ENCODE data around the gene TBC1D22B. TPM values are rescaled to one million over a fixed set of nuclear protein-coding genes. Genes with fewer than 3 reads are reported as not detected.
"Not testable (repeated sequence)": the region's sequence is repeated elsewhere in the genome, so short reads cannot be mapped to it uniquely, and the experiment has no call there.

Gene TBC1D22B
- total RNA-seq, 1 donor from 2014 or later, result 12.5 TPM

DNA sequence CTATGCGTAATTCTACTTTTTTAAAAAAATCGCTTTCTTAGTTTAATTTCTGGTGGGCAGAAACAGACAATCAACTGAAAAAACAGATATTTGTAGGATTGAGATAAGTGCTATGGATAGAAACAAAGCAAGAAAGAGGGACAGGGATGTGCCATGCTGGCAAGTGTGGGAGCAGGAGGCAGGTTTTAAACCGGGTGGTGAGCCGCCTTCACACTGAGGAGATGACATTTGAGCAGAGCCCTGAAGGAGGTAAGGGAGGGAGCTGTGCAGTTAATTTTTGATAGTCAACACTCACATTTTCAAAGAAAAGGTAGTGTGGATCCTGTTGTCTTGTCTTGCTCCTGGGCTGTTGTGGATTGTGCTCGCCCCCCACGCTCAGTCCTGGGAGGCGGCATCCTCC lies 47.2 kb downstream of the TBC1D22B start:
- intact Hi-C loops (cut with DNase I), result no loop called here
- no peaks in the 10 kb centered on the region for H3K27me3 ChIP-seq
- H3K36me3 ChIP-seq, result peaks cover 0 to 13% of the 10 kb centered on the region in 2 donors

GRCh38 chr6:37305841-37306425 lies 48.4 kb downstream of the TBC1D22B start:
- Histone ChIP-seq H3K9me3 (no peaks in the 10 kb centered on the region), H3K27me3 (no peaks in the 10 kb centered on the region), H3K36me3 (peaks cover 0 to 13% of the 10 kb centered on the region in 2 donors), H3K4me1 (peaks cover 16% of the 10 kb centered on the region), H3K4me3 (no peak overlapping the region), H3K27ac (no peak overlapping the region)
- no peak for TF ChIP-seq CTCF (IDR thresholded peaks at IDR 0.05)
- no peak for TF ChIP-seq POLR2A (IDR thresholded peaks at IDR 0.05)
- TF ChIP-seq POLR2AphosphoS5 (IDR thresholded peaks at IDR 0.05; ENCODE audit: insufficient read depth in 1 of 2, low read depth in 1 of 2), result no peak
- intact Hi-C loops (cut with DNase I), result no loop called here
- no peak for DNase-seq (ENCODE audit: extremely low spot score in 2 of 2)

More for the DNA sequence above, 47.2 kb downstream of the TBC1D22B start:
- no peak for DNase-seq (ENCODE audit: extremely low spot score in 2 of 2)
- H3K9me3 ChIP-seq, result no peaks in the 10 kb centered on the region
- no peak overlapping the region for H3K27ac ChIP-seq
- H3K4me1 ChIP-seq, result peaks cover 16% of the 10 kb centered on the region
- H3K4me3 ChIP-seq, result no peak overlapping the region
- no peak for TF ChIP-seq POLR2AphosphoS5 (IDR thresholded peaks at IDR 0.05; ENCODE audit: insufficient read depth in 1 of 2, low read depth in 1 of 2)
- no peak for TF ChIP-seq CTCF (IDR thresholded peaks at IDR 0.05)
- no peak for TF ChIP-seq POLR2A (IDR thresholded peaks at IDR 0.05)

DNA sequence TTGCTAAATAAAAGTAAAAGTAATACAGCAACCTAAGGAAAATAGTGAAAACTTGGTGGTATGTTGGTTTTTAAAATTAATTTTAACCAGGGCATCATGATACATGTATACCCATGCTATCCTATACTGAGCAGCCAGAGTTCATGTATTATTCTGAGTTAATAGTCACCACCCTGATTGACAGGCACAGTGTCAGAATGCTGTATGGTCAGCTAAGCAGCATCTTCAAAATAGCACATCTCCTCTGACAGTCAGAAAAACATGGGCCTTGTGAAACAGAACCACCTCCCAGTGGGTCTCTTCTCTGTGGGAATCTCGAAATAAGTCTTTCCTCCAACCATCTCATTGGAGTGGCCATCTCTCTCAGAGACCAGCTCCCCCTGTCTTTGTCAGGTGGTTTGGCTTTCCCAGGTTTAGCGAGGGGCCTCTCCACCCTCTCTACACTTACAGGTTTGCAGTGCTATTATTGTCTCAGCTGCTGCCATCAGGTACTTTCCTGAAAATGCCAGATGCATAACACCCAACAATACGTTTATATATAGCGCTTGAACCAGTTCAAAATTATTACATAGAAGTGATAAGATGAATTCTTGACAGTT lies 49.2 kb downstream of the TBC1D22B start:
- Histone ChIP-seq H3K4me3 (no peak overlapping the region), H3K27ac (no peak overlapping the region), H3K4me1 (peaks cover 16% of the 10 kb centered on the region), H3K9me3 (no peaks in the 10 kb centered on the region), H3K27me3 (no peaks in the 10 kb centered on the region), H3K36me3 (peaks cover 0 to 11% of the 10 kb centered on the region in 2 donors)
- DNase-seq (ENCODE audit: extremely low spot score in 2 of 2), result no peak
- intact Hi-C loops (cut with DNase I), result no loop called here
- TF ChIP-seq POLR2A (IDR thresholded peaks at IDR 0.05), result no peak
- no peak for TF ChIP-seq POLR2AphosphoS5 (IDR thresholded peaks at IDR 0.05; ENCODE audit: insufficient read depth in 1 of 2, low read depth in 1 of 2)
- TF ChIP-seq CTCF (IDR thresholded peaks at IDR 0.05), result no peak

- peaks cover 16% of the 10 kb centered on the region for H3K4me1 ChIP-seq
- H3K4me3 ChIP-seq; H3K27me3 ChIP-seq; DNase-seq (ENCODE audit: extremely low spot score in 2 of 2); H3K9me3 ChIP-seq; H3K36me3 ChIP-seq; intact Hi-C loops (cut with DNase I): not testable (repeated sequence)
- peak overlapping the region; percentile 24 for H3K27ac ChIP-seq
Measured at GRCh38 chr6:37307484-37307883, 49.9 kb downstream of the TBC1D22B start.

GRCh38 chr6:37308069-37308815 lies 50.7 kb downstream of the TBC1D22B start:
- no peak overlapping the region for H3K4me3 ChIP-seq
- no peaks in the 10 kb centered on the region for H3K9me3 ChIP-seq
- peaks cover 0 to 8% of the 10 kb centered on the region in 2 donors for H3K36me3 ChIP-seq
- intact Hi-C loops (cut with DNase I), result no loop called here
- H3K27me3 ChIP-seq, result no peaks in the 10 kb centered on the region
- peaks cover 16% of the 10 kb centered on the region for H3K4me1 ChIP-seq
- DNase-seq (ENCODE audit: extremely low spot score in 2 of 2), result no peak
- TF ChIP-seq POLR2AphosphoS5 (IDR thresholded peaks at IDR 0.05; ENCODE audit: insufficient read depth in 1 of 2, low read depth in 1 of 2), result no peak
- no peak for TF ChIP-seq POLR2A (IDR thresholded peaks at IDR 0.05)
- no peak for TF ChIP-seq CTCF (IDR thresholded peaks at IDR 0.05)
- H3K27ac ChIP-seq, result peak overlapping the region; percentile 24
